NCI-H1694 treated with DMSO at 0.1 percent for 48 hours (cell line): ENCODE data around the gene PATL2.
"Not testable (repeated sequence)": the region's sequence is repeated elsewhere in the genome, so short reads cannot be mapped to it uniquely, and the experiment has no call there.

Source experiments
- DNase-seq: peaks from one replicate; lab custom pipeline; 2025; lab: John Stamatoyannopoulos, UW

The PATL2 gene

DNA sequence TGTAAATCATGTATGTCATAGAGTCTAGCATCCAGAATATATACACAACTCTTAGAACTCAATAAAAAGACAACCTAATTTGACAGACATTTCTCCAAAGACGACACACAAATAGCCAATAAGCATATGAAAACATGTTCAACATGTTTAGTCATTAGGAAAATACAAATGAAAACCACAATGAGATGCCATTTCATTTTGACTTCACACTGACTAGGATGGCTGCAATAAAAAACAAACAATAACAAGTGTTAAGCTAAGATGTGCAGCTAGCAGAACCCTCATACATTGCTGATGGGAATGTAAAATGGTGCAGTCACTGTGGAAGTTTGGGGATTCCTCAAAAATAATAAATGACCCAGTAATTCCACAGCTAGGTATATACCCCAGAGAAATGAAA lies 64.1 kb downstream of the PATL2 start:
- no peak for DNase-seq

DNA sequence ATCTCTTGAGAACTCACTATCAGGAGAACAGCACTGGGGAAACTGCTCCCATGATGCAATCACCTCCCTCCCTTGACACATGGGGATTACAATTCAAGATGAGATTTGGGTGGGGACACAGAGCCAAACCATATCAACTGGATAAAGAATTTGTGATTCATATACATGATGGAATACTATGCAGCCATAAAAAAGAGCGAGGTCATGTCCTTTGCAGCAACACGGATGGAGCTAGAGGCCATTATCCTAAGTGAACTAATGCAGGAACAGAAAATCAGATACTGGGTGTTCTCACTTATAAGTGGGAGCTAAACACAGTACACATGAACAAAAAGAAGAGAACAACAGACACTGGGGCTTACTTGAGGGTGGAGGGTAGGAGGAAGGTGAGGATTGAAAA lies 64.7 kb downstream of the PATL2 start:
- no peak for DNase-seq

DNA sequence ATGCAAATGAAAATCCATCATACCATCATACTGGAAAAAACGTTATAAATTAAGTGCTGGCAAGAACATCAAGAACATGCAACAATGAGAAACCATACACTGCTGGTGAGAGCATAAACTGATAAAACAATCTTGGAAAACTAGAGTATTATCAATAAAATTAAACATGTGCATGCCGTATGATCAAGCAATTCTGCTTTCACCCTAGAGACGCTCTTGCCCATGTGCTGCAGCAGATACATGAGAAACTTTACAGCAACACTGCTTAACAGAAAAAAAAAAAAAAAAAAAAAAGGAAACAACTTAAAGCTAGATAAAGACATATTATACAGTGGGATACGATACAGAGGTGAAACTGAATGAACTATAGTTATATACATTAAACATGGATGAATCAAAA lies 69.5 kb downstream of the PATL2 start:
- no peak for DNase-seq

DNA sequence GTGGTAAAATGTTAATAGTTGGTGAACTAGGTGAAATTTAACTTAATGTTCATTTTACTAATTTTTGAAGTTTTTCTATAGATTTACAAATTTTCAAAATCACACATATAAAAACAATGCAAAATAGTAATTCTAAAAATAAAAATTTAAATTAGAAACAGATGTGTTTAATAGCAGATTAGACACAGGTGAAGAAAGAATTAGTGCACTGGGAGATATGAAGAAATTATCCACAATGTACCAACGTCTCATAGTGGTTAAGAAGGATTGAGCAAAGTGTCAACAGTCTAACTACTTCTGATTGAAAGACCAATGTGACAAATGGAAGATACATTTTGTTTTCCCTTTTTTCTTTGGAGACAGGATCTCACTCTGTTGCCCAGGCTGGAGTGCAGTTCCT lies 74.1 kb downstream of the PATL2 start:
- no peak for DNase-seq

DNA sequence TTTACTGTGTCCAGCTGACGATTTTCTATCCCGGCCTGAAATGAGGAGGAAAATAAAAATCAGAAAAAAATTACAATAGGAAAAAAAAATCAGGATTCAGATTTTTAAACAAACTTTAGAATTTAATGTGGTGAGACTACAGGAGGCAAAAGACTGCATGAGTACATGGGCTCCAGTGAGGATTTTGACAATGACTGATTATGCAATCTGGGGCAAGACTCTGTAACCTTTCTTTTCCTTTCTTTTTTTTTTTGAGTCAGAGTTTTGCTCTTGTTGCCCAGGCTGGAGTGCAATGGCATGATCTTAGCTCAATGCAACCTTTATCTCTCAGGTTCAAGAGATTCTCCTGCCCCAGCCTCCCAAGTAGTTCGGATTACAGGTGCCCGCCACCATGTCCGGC lies 77.5 kb downstream of the PATL2 start:
- no peak for DNase-seq

DNA sequence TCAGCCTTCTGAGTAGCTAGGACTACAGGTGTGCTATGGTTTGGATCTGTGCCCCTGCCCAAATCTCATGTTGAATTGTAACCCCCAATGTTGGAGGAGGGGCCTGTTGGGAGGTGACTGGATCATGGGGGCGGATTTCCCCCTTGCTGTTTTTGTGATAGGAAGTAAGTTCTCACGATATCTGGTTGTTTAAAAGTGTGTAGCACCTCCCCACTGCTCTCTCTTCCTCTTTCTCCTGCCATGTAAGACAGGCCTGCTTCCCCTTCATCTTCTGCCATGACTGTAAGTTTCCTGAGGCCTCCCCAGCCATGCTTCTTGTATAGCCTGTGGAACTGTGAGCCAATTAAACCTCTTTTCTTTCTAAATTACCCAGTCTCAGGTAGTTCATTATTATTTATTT lies 85.8 kb downstream of the PATL2 start:
- DNase-seq: not testable (repeated sequence)

DNA sequence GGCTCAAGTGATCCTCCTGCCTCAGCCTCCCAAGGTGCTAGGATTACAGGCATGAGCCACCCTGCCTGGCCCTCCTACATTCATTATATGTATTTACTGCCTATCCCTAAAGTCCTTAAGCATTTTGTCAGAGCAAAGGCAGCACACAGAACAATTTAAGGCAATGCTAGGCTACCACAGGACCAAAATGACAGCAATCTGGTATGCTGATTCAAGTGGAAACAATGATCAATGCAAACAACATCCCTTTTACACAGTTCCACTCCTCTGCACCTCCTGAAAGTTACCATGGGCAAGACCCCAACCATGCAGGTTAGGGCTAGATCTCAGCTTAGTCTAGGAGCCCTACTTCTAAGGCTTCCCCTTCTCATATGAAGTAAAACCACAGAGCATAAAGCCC lies 87.9 kb downstream of the PATL2 start:
- DNase-seq: no peak

DNA sequence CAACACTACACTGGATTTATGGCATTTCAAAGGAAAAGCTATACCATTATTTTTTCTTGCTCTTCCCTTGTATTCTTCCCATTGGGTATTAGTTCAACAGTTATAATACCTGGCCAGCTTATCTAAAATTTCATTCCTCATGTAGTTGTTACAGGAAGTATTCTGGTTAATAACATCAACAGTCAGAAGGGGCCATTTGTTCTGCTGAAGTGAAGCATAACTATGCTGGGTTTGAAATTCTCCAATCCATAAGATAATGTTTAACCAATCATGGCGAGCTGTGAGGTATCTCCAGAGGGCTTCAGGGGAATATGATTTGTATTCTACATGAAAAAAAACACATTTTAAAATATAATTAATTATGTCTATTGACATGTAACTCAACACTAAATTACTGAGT lies 91.0 kb downstream of the PATL2 start:
- DNase-seq: no peak

DNA sequence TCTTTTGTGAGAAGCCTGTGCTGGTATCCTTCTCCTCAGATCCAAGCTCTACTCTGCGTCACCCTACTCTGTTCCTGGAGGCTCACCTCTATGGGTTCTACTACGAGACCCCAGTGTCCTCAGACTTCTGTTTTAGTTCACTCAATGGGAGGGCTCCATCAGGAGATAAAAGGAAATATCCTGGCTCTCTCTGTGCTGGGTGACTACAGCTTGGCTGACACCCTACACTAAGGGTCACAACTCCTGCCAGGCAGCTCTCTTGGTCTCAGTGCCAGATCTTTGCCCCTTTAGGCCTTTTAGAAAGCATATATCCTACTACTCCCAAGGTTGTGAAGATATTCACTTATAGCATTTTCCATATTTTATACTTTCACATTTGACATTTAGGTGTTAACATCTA lies 94.1 kb downstream of the PATL2 start:
- no peak for DNase-seq
